Vein endothelial cell (primary cell): ENCODE results near the gene SOCS6. TPM values are rescaled to one million over a fixed set of nuclear protein-coding genes. Genes with fewer than 3 reads are reported as not detected.

Experiments used
- total RNA-seq: library from RNA; depleted of rRNA; stranded (reverse); fragments of >200 nt; gene quantifications from 2 replicates; pipeline ENCODE4 v1.2.3, GENCODE V29; 2012

Gene SOCS6
- total RNA-seq: 28.8 and 29.7 TPM in 2 replicates

DNA sequence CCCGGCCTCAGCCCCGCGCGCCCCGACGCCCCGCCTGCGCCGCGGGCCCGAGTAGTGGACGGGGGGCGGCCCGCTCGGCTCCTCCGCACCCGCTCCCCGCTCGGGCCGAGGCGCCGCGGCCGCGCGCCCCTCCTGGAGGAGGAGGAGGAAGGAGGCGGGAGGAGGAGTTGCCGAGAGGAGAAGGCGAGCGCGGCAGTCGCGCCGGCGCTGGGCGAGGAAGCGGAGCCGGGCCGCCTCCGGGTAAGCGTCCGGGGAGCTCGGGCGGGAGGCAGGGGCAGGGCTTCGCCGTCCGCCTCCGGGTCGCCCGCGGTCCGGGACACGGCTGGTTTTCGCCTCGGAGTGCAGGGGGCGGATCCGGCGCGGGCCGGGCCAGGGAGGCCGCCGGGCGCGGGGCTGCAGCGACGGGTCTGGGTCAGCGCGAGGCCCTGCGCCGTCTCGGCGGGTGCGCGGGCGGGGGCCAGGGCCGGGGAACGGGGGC is at the start of gene SOCS6:
SOCS6 (plus strand) TSS at position 195 of the 478 bp plus-strand sequence. CDS start 35,624 bp downstream, outside the sequence.

Other genes with a start within 250 kb of the SOCS6 start
- gene RTTN, start 83.4 kb upstream of the SOCS6 start, total RNA-seq: 21.9 and 22.4 TPM in 2 replicates